Lung (tissue), 12 donors: Measurements from ENCODE around the gene AXIN1. TPM values are rescaled to one million over a fixed set of nuclear protein-coding genes. Genes with fewer than 3 reads are reported as not detected.

Experiments
- ATAC-seq: fragments of 200-7000 bp; cut with Tn5 transposase; one replicate; pipeline ENCODE4 v1.9.1; 2020; ENCODE audit warnings: moderate number of reproducible peaks; ENCODE audit not compliant: insufficient read depth, low FRiP score
- DNase-seq, 3 donors: peaks; one replicate each; pipeline ENCODE4 v3.0.0-alpha.2; 2013 to 2017
- H3K27ac ChIP-seq, 2 donors: one replicate each; pipeline ENCODE4 v1.5.1; 2013; ENCODE audit warnings: mild to moderate bottlenecking in 2 of 2, moderate library complexity in 2 of 2, control low read depth in 1 of 2, inconsistent platforms in 1 of 2, low read depth in 1 of 2, low read length in 1 of 2
- H3K27me3 ChIP-seq, 3 donors: one replicate each; pipeline ENCODE4 v1.5.1; 2013; ENCODE audit warnings: low read length in 2 of 3; ENCODE audit not compliant: control insufficient read depth in 3 of 3, insufficient read depth in 3 of 3
- H3K36me3 ChIP-seq, 4 donors: one replicate each; pipeline ENCODE4 v1.5.1; 2013; ENCODE audit warnings: low read length in 4 of 4, mild to moderate bottlenecking in 1 of 4, moderate library complexity in 1 of 4; ENCODE audit not compliant: control insufficient read depth in 4 of 4, insufficient read depth in 4 of 4
- H3K4me1 ChIP-seq, 5 donors: one replicate each; pipeline ENCODE4 v1.5.1; 2013; ENCODE audit warnings: low read length in 5 of 5, mild to moderate bottlenecking in 2 of 5, moderate library complexity in 1 of 5; ENCODE audit not compliant: control insufficient read depth in 5 of 5, insufficient read depth in 5 of 5
- H3K4me3 ChIP-seq: one replicate; pipeline ENCODE4 v1.5.1; 2013; ENCODE audit warnings: mild to moderate bottlenecking, control low read depth, moderate library complexity
- H3K9ac ChIP-seq, 2 donors: one replicate each; pipeline ENCODE4 v1.5.1; 2013; ENCODE audit warnings: low read length in 2 of 2, control low read depth in 1 of 2; ENCODE audit not compliant: insufficient read depth in 1 of 2
- H3K9me3 ChIP-seq, 4 donors: one replicate each; pipeline ENCODE4 v1.5.1; 2013; ENCODE audit warnings: low read length in 3 of 4, mild to moderate bottlenecking in 1 of 4, moderate library complexity in 1 of 4; ENCODE audit not compliant: control insufficient read depth in 4 of 4, insufficient read depth in 3 of 4
- CTCF ChIP-seq: IDR thresholded peaks from 2 replicates; pipeline ENCODE4 v1.5.1; 2012; ENCODE audit warnings: mild to moderate bottlenecking; ENCODE audit errors: control extremely low read depth, extremely low read depth
- WGBS, 2 donors: extraction: QIAGEN DNeasy Blood & Tissue Kit; methylation state at CpG; one replicate each; pipeline ENCODE4 v1.1.7; 2013; 5-methylcytosine and 5-hydroxymethylcytosine counted together
- polyA plus RNA-seq, 2 donors: library from polyadenylated mRNA; stranded (reverse); fragments of 200-250 nt; gene quantifications; one replicate each; pipeline ENCODE4 v1.2.1, GENCODE V29; 2013
- total RNA-seq, 2 donors: library from RNA; depleted of rRNA in 1 of 2; stranded (reverse); fragments of >200 nt in 1 of 2; gene quantifications; one replicate each; pipeline ENCODE4 v1.2.1, GENCODE V29; 2014 to 2021
- donor health status: control.
- donor health status: control.
- donor health status: Bipolar disorder and iron deficiency.
- donor health status: healthy.
- donor health status: DM: yes; HTN: yes; CAD: no.

AXIN1 gene
- total and polyA plus RNA-seq, 4 donors: 16.9 to 25.9 (median 19.4) TPM

- ATAC-seq (no peak), DNase-seq (no peak)
- peaks cover 4 to 16% (median 7%) of the 10 kb centered on the region in 3 donors for H3K27me3 ChIP-seq
- H3K9ac ChIP-seq: no peak overlapping the region
- no peak for TF ChIP-seq CTCF
- H3K27ac ChIP-seq: no peak overlapping the region
- no peak overlapping the region for H3K4me3 ChIP-seq
- peaks cover 0 to 5% (median 0%) of the 10 kb centered on the region in 4 donors for H3K36me3 ChIP-seq
- 46 to 69% methylated on average over 24 to 25 of the region's 25 CpGs for WGBS, 2 donors
- H3K4me1 ChIP-seq: peaks cover 0 to 9% (median 0%) of the 10 kb centered on the region in 5 donors
- H3K9me3 ChIP-seq: no peaks in the 10 kb centered on the region
These were observed 70.8 kb downstream of the AXIN1 start for GRCh38 chr16:281660-282255.

- Histone ChIP-seq H3K27me3 (peaks cover 4 to 16% (median 9%) of the 10 kb centered on the region in 3 donors), H3K4me3 (no peak overlapping the region), H3K4me1 (peaks cover 0 to 15% (median 0%) of the 10 kb centered on the region in 5 donors), H3K27ac (no peak overlapping the region), H3K9ac (no peak overlapping the region), H3K9me3 (no peaks in the 10 kb centered on the region), H3K36me3 (no peaks in the 10 kb centered on the region)
- ATAC-seq (no peak), DNase-seq (no peak)
- no peak for TF ChIP-seq CTCF
- WGBS, 2 donors: 41 to 54% methylated on average over 22 to 27 of the region's 27 CpGs
These were observed 71.4 kb downstream of the AXIN1 start for GRCh38 chr16:280991-281659.

- 0 to 2% methylated on average over 18 to 54 of the region's 54 CpGs for whole genome bisulfite sequencing, 2 donors
- H3K27ac ChIP-seq: no peak within 1 kb of the TSS
These were observed 72.0 kb downstream of the AXIN1 start, which contains the start of gene ARHGDIG for GRCh38 chr16:280552-280951. TSS of gene ARHGDIG (plus strand) at chr16:280591. CDS start at chr16:280681, 90 bp downstream.

More at GRCh38 chr16:280552-280951, 72.0 kb downstream of the AXIN1 start, which contains the start of gene ARHGDIG:
- DNase-seq (peak in 2 of 3 donors; percentile 9 to 37), ATAC-seq (no peak)
- Histone ChIP-seq H3K4me1 (peaks cover 0 to 15% (median 0%) of the 10 kb centered on the region in 5 donors), H3K27me3 (peaks cover 4 to 16% (median 9%) of the 10 kb centered on the region in 3 donors), H3K4me3 (no peak within 1 kb of the TSS), H3K9ac (no peak within 1 kb of the TSS), H3K36me3 (no peaks in the 10 kb centered on the region), H3K9me3 (no peaks in the 10 kb centered on the region)
- no peak for TF ChIP-seq CTCF
